ENCODE results near the gene PBX1. TPM values are rescaled to one million over a fixed set of nuclear protein-coding genes. Genes with fewer than 3 reads are reported as not detected.
A peak's percentile ranks its signal among the peaks of the same experiment; 100 is the strongest.

Gene PBX1
- total RNA-seq, 1 donor from 2014 or later, result 29.7 TPM

GRCh38 chr1:164785841-164786534 is 227.0 kb downstream of the PBX1 start:
- Mint-ChIP-seq H3K27me3 (ENCODE audit: unreplicated experiment) (peaks cover 2% of the 10 kb centered on the region), H3K4me3 (ENCODE audit: unreplicated experiment) (no peak overlapping the region), H3K36me3 (ENCODE audit: unreplicated experiment) (no peaks in the 10 kb centered on the region), H3K27ac (ENCODE audit: unreplicated experiment) (no peak overlapping the region), H3K4me1 (ENCODE audit: unreplicated experiment) (peaks cover 24% of the 10 kb centered on the region), H3K9me3 (ENCODE audit: unreplicated experiment) (no peaks in the 10 kb centered on the region)
- DNase-seq (ENCODE audit: extremely low spot score, unreplicated experiment), result no peak
- no peak for TF ChIP-seq CTCF (IDR thresholded peaks at IDR 0.05)

- H3K27me3 Mint-ChIP-seq (ENCODE audit: unreplicated experiment), result peaks cover 2% of the 10 kb centered on the region
- no peaks in the 10 kb centered on the region for H3K9me3 Mint-ChIP-seq (ENCODE audit: unreplicated experiment)
- peak; percentile 89 for DNase-seq (ENCODE audit: extremely low spot score, unreplicated experiment)
- H3K4me1 Mint-ChIP-seq (ENCODE audit: unreplicated experiment), result peaks cover 18% of the 10 kb centered on the region
- H3K4me3 Mint-ChIP-seq (ENCODE audit: unreplicated experiment), result no peak overlapping the region
- no peaks in the 10 kb centered on the region for H3K36me3 Mint-ChIP-seq (ENCODE audit: unreplicated experiment)
- TF ChIP-seq CTCF (IDR thresholded peaks at IDR 0.05), result peak; percentile 94
- no peak overlapping the region for H3K27ac Mint-ChIP-seq (ENCODE audit: unreplicated experiment)
These were observed 228.2 kb downstream of the PBX1 start for GRCh38 chr1:164786980-164787833.

GRCh38 chr1:164787834-164788231 is 228.8 kb downstream of the PBX1 start:
- H3K36me3 Mint-ChIP-seq (ENCODE audit: unreplicated experiment), result peaks cover 2% of the 10 kb centered on the region
- peaks cover 18% of the 10 kb centered on the region for H3K4me1 Mint-ChIP-seq (ENCODE audit: unreplicated experiment)
- no peak for TF ChIP-seq CTCF (IDR thresholded peaks at IDR 0.05)
- H3K4me3 Mint-ChIP-seq (ENCODE audit: unreplicated experiment), result no peak overlapping the region
- H3K27me3 Mint-ChIP-seq (ENCODE audit: unreplicated experiment), result peaks cover 2% of the 10 kb centered on the region
- DNase-seq (ENCODE audit: extremely low spot score, unreplicated experiment), result no peak
- no peaks in the 10 kb centered on the region for H3K9me3 Mint-ChIP-seq (ENCODE audit: unreplicated experiment)
- no peak overlapping the region for H3K27ac Mint-ChIP-seq (ENCODE audit: unreplicated experiment)

- peaks cover 3% of the 10 kb centered on the region for H3K36me3 Mint-ChIP-seq (ENCODE audit: unreplicated experiment)
- peaks cover 25% of the 10 kb centered on the region for H3K4me1 Mint-ChIP-seq (ENCODE audit: unreplicated experiment)
- no peak for DNase-seq (ENCODE audit: extremely low spot score, unreplicated experiment)
- peaks cover 2% of the 10 kb centered on the region for H3K27me3 Mint-ChIP-seq (ENCODE audit: unreplicated experiment)
- no peak overlapping the region for H3K4me3 Mint-ChIP-seq (ENCODE audit: unreplicated experiment)
- no peak for TF ChIP-seq CTCF (IDR thresholded peaks at IDR 0.05)
- H3K9me3 Mint-ChIP-seq (ENCODE audit: unreplicated experiment), result no peaks in the 10 kb centered on the region
- H3K27ac Mint-ChIP-seq (ENCODE audit: unreplicated experiment), result no peak overlapping the region
These were observed 231.1 kb downstream of the PBX1 start for GRCh38 chr1:164790081-164790480.

GRCh38 chr1:164792410-164793004 is 233.5 kb downstream of the PBX1 start:
- peaks cover 8% of the 10 kb centered on the region for H3K4me1 Mint-ChIP-seq (ENCODE audit: unreplicated experiment)
- no peak overlapping the region for H3K4me3 Mint-ChIP-seq (ENCODE audit: unreplicated experiment)
- no peaks in the 10 kb centered on the region for H3K9me3 Mint-ChIP-seq (ENCODE audit: unreplicated experiment)
- TF ChIP-seq CTCF (IDR thresholded peaks at IDR 0.05), result no peak
- no peak overlapping the region for H3K27ac Mint-ChIP-seq (ENCODE audit: unreplicated experiment)
- DNase-seq (ENCODE audit: extremely low spot score, unreplicated experiment), result no peak
- peaks cover 3% of the 10 kb centered on the region for H3K36me3 Mint-ChIP-seq (ENCODE audit: unreplicated experiment)
- peaks cover under 1% of the 10 kb centered on the region for H3K27me3 Mint-ChIP-seq (ENCODE audit: unreplicated experiment)

All from osteocyte (in vitro differentiated cells).